K562 (cell line): Measurements from ENCODE around the gene ADPRH. TPM values are rescaled to one million over a fixed set of nuclear protein-coding genes. Genes with fewer than 3 reads are reported as not detected.

ENCODE experiments used
- ARID1B ChIP-seq: fragments of 450-650 bp; IDR thresholded peaks from 2 replicates; pipeline ENCODE4 v1.6.1; 2016; ENCODE audit warnings: antibody characterized with exemption, mild to moderate bottlenecking, inconsistent platforms
- BRD4 ChIP-seq: fragments of 200-600 bp; sonication (generic); IDR thresholded peaks from 2 replicates; pipeline ENCODE4 v1.6.1; 2017; ENCODE audit warnings: inconsistent platforms
- CCNT2 ChIP-seq: IDR thresholded peaks from 2 replicates; pipeline ENCODE4 v1.6.1; 2011; ENCODE audit warnings: borderline replicate concordance, low read depth, mild to moderate bottlenecking, moderate library complexity, mixed read lengths, low read length; ENCODE audit not compliant: insufficient read length; ENCODE audit errors: extremely low read depth
- CTBP1 ChIP-seq: fragments of 450-650 bp; IDR thresholded peaks from 2 replicates; pipeline ENCODE4 v1.6.1; 2016; ENCODE audit warnings: borderline replicate concordance
- ELF1 ChIP-seq: fragments of 200-800 bp; sonication (Bioruptor generic); IDR thresholded peaks from 2 replicates; pipeline ENCODE4 v1.6.1; 2016; ENCODE audit warnings: missing genetic modification characterization, missing compliant biosample characterization
- ETV1 ChIP-seq: fragments of 450-650 bp; conservative IDR thresholded peaks from 2 replicates; pipeline ENCODE4 v1.6.1; 2016; ENCODE audit warnings: missing genetic modification characterization, control low read depth, low read depth, missing compliant biosample characterization
- FOXA3 ChIP-seq, 2 experiments: fragments of 450-650 bp in 1 of 2; sonication (generic) in 1 of 2; formaldehyde crosslinking; IDR thresholded peaks in 1 of 2; conservative IDR thresholded peaks in 1 of 2; 2 replicates each; pipeline versions ENCODE4 v1.4.0 to v1.8.0; 2020 to 2022; ENCODE audit warnings: mild to moderate bottlenecking in 2 of 2, missing genetic modification reagents in 1 of 2
- HMGN3 ChIP-seq: IDR thresholded peaks from 2 replicates; pipeline ENCODE4 v1.6.1; 2011; ENCODE audit warnings: borderline replicate concordance, low read depth, mild to moderate bottlenecking, mixed read lengths, low read length; ENCODE audit not compliant: insufficient read length; ENCODE audit errors: extremely low read depth
- IRF2 ChIP-seq: sonication (generic); formaldehyde crosslinking; IDR thresholded peaks from 2 replicates; pipeline ENCODE4 v1.8.1; 2022; ENCODE audit warnings: mild to moderate bottlenecking, missing genetic modification reagents
- MAFK ChIP-seq: IDR thresholded peaks from 2 replicates; pipeline ENCODE4 v1.6.1; 2011; ENCODE audit warnings: low read length, improper control_type of control experiment
- MTA2 ChIP-seq: fragments of 450-650 bp; IDR thresholded peaks from 2 replicates; pipeline ENCODE4 v1.6.1; 2016; ENCODE audit warnings: low read depth
- MTF1 ChIP-seq: fragments of 250-450 bp; sonication (Bioruptor Pico); IDR thresholded peaks from 2 replicates; pipeline ENCODE4 v1.9.0; 2021; ENCODE audit warnings: moderate library complexity, mild to moderate bottlenecking, inconsistent platforms, borderline replicate concordance
- NFIC ChIP-seq: fragments of 450-650 bp; IDR thresholded peaks from 2 replicates; pipeline ENCODE4 v1.6.1; 2017; ENCODE audit warnings: mild to moderate bottlenecking, inconsistent platforms
- PKNOX1 ChIP-seq: fragments of 450-650 bp; IDR thresholded peaks from 2 replicates; pipeline ENCODE4 v1.6.1; 2016
- PTBP1 ChIP-seq: fragments of 200-400 bp; formaldehyde crosslinking; IDR thresholded peaks from 2 replicates; pipeline ENCODE4 v1.6.1; 2017; ENCODE audit warnings: low read depth, low read length
- PTTG1 ChIP-seq: fragments of 450-650 bp; IDR thresholded peaks from 2 replicates; pipeline ENCODE4 v1.6.1; 2016; ENCODE audit warnings: low read depth, mild to moderate bottlenecking, missing genetic modification characterization, missing compliant biosample characterization
- RHOXF2B ChIP-seq: fragments of 250-450 bp; sonication (Bioruptor Pico); conservative IDR thresholded peaks from 2 replicates; pipeline ENCODE4 v1.5.1; 2021
- SOX6 ChIP-seq: fragments of 450-650 bp; IDR thresholded peaks from 2 replicates; pipeline ENCODE4 v1.6.1; 2014; ENCODE audit warnings: mild to moderate bottlenecking
- TAL1 ChIP-seq: fragments of 450-650 bp; IDR thresholded peaks from 2 replicates; pipeline ENCODE4 v1.6.1; 2016; ENCODE audit warnings: mild to moderate bottlenecking
- ZNF384 ChIP-seq: IDR thresholded peaks from 2 replicates; pipeline ENCODE4 v1.6.1; 2012; ENCODE audit warnings: low read depth, low read length, improper control_type of control experiment
- ZNF644 ChIP-seq: fragments of 200-800 bp; sonication (Bioruptor generic); IDR thresholded peaks from 2 replicates; pipeline ENCODE4 v1.6.1; 2016; ENCODE audit warnings: low read depth, missing genetic modification characterization, missing compliant biosample characterization
- polyA plus RNA-seq, 8 experiments: library from polyadenylated mRNA; depleted of rRNA in 4 of 8; stranded (reverse) in 5 of 8; unstranded in 3 of 8; fragments of >200 nt; fragmentation: Nextera tagmentation in 2 of 8; fragmentation: Illumina TruSeq in 1 of 8; extraction: Ambion mirVana in 2 of 8; extraction: Trizol in 1 of 8; gene quantifications; 2 replicates each; pipeline versions ENCODE4 v1.2.1 to v1.2.3, GENCODE V29; 2011 to 2014; ENCODE audit warnings: inconsistent platforms in 1 of 8, missing spikeins in 1 of 8
- total RNA-seq, 7 experiments: library from RNA; depleted of rRNA in 6 of 7; stranded (reverse); fragments of >200 nt in 6 of 7; fragmentation: Illumina TruSeq in 2 of 7; extraction: Trizol in 2 of 7; gene quantifications; 2 replicates each; pipeline versions ENCODE4 v1.2.1 to v1.2.3, GENCODE V29; 2011 to 2021; ENCODE audit warnings: low replicate concordance in 1 of 7
- TF ChIP-seq, protein P1 (sequence below), 2 experiments: fragments of 450-650 bp in 1 of 2; sonication (generic) in 1 of 2; formaldehyde crosslinking in 1 of 2; IDR thresholded peaks in 1 of 2; conservative IDR thresholded peaks in 1 of 2; 2 replicates each; pipeline versions ENCODE4 v1.6.1 to v1.8.1; 2016 to 2023; ENCODE audit warnings: mild to moderate bottlenecking in 2 of 2, moderate library complexity in 2 of 2, inconsistent platforms in 1 of 2, missing genetic modification reagents in 1 of 2
- TF ChIP-seq, protein P2 (sequence below): sonication (generic); formaldehyde crosslinking; IDR thresholded peaks from 2 replicates; pipeline ENCODE4 v1.9.0; 2022; ENCODE audit warnings: mild to moderate bottlenecking, missing genetic modification reagents

The ADPRH gene
- total and polyA plus RNA-seq, 9 of the 15 experiments (the other 6 are each of a cell fraction or from before 2014, with no cell fraction given): 0.01 to 1.4 (median 0.65) TPM

DNA sequence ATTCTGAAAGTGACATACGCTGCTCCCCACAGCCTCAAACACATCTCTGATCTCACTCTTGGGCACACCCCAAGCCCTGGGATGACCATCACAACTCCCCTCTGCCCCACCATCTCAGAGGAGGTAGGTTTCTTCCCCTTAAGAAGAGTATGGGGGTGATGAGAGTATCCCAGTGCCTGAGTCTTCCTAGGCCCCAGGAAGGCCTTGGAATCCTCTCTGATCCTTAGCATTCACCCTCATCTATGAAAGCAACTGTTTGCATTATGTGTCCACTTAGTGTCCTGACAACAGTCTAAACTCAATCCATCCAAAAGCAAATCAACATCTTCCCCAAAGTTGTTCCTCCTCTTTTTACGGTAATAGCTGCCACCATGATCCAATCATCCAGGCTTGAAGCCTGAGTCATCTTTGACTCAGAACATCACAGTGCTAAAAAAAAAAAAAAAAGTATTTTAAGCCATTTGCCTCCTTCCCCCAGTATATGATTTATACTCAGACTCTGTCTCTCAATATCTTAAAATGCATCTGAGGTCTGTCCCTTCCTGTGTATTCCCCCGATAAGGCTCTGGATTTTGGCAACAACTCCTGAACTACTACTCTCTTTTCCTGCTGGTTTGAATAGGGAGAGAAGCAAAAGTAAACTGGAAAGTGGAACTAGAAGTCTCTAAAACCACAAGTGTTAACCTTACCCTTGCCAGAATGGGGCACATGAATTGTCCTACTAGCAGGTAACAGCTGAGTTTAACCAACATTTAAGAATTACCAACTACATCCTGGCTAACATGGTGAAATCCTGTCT lies 58.6 kb downstream of the ADPRH start (continued):
- TF ChIP-seq ARID1B (peak; percentile 67), RHOXF2B (CRISPR knock-in tag) (no peak), CTBP1 (peak; percentile 22; the same call in 1 of the 2 replicates), MTA2 (no peak), ZNF384 (peak; percentile 84), NFIC (no peak), CCNT2 (peak; percentile 13), ZNF644 (tag) (peak; percentile 84), PTTG1 (peak; percentile 52; the same call in 1 of the 2 replicates), IRF2 (no peak), FOXA3 (CRISPR knock-in tag; conservative IDR thresholded peaks at IDR 0.05 in 1 of 2, IDR thresholded peaks at IDR 0.05 in 1 of 2) (0 out of 4 replicates have a peak, but pooled peaks of 1 of the 2 experiments have one; percentile 6), SOX6 (0 out of 2 replicates have a peak, but pooled peaks have one; percentile 12), PKNOX1 (peak; percentile 82), MAFK (peak; percentile 20; the same call in 1 of the 2 replicates), BRD4 (peak; percentile 68; the same call in 1 of the 2 replicates), ELF1 (tag) (peak; percentile 27), MTF1 (no peak), ETV1 (tag) (peak; percentile 57), TAL1 (peak; percentile 27), HMGN3 (no peak), PTBP1 (no peak)
- TF ChIP-seq, protein P1, sequence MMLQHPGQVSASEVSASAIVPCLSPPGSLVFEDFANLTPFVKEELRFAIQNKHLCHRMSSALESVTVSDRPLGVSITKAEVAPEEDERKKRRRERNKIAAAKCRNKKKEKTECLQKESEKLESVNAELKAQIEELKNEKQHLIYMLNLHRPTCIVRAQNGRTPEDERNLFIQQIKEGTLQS (IDR thresholded peaks at IDR 0.05): peak; percentile 77; the same call in 1 of the 2 replicates
- TF ChIP-seq, protein P1 (CRISPR knock-in tag; conservative IDR thresholded peaks at IDR 0.05): no peak
- TF ChIP-seq, protein P2, sequence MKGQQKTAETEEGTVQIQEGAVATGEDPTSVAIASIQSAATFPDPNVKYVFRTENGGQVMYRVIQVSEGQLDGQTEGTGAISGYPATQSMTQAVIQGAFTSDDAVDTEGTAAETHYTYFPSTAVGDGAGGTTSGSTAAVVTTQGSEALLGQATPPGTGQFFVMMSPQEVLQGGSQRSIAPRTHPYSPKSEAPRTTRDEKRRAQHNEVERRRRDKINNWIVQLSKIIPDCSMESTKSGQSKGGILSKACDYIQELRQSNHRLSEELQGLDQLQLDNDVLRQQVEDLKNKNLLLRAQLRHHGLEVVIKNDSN (CRISPR knock-in tag): no peak
